ENCODE measurements around the gene KLF7.

DNA sequence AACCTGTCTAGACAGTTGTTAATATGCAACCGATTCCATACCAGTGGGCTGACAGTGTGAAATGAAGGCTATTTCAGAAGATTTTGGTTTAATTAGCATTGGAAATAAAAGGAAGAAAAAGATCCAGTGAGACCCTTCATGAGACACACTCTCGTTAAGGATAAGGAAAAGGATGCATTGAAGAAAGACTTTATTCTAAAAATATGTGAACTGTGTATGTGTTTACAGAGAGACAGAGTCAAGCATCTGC is 2.1 kb downstream of the KLF7 start:
- TF ChIP-seq, protein P1, sequence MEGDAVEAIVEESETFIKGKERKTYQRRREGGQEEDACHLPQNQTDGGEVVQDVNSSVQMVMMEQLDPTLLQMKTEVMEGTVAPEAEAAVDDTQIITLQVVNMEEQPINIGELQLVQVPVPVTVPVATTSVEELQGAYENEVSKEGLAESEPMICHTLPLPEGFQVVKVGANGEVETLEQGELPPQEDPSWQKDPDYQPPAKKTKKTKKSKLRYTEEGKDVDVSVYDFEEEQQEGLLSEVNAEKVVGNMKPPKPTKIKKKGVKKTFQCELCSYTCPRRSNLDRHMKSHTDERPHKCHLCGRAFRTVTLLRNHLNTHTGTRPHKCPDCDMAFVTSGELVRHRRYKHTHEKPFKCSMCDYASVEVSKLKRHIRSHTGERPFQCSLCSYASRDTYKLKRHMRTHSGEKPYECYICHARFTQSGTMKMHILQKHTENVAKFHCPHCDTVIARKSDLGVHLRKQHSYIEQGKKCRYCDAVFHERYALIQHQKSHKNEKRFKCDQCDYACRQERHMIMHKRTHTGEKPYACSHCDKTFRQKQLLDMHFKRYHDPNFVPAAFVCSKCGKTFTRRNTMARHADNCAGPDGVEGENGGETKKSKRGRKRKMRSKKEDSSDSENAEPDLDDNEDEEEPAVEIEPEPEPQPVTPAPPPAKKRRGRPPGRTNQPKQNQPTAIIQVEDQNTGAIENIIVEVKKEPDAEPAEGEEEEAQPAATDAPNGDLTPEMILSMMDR (IDR thresholded peaks at IDR 0.05; ENCODE audit: borderline replicate concordance, extremely low read depth, low read length, poor library complexity, severe bottlenecking): no peak
- no peak for TF ChIP-seq EZH2 (IDR thresholded peaks at IDR 0.05; ENCODE audit: borderline replicate concordance, low read depth, low read length, severe bottlenecking)

Data from DND-41 (cell line).